GM12875 (cell line): ENCODE results near the gene SP3.

Source experiments
- H3K4me3 ChIP-seq: one replicate; pipeline ENCODE4 v1.5.1; 2011; ENCODE audit warnings: low read depth, low read length, control low read depth
- CTCF ChIP-seq: IDR thresholded peaks from 2 replicates; pipeline ENCODE4 v1.5.1; 2011; ENCODE audit warnings: low read depth, mild to moderate bottlenecking, control low read depth, inconsistent platforms, low read length, moderate library complexity, borderline replicate concordance; ENCODE audit not compliant: insufficient read depth

SP3 gene

DNA sequence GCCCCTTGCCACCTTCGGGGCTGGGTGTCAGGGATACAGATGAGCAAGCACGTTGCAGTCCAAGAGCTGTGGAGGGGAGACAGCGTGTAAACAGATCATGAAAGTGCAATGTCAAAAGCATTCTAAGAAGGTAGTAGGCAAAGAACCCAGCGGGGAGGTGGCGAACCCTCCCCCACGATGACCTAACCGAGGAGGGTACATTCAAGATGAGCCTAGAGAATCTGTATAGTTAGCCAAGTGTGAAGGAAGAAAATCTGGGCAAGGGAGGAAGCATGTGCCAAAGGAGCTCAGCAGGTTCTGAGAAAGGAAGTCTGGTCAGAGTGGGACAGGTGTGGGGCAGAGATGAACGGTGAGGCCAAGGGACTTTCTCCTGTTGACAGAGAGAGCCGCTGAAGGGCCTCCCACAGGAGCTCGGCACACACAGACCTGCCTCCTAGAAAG is 106.9 kb downstream of the SP3 start:
- no peak for TF ChIP-seq CTCF
- H3K4me3 ChIP-seq, result no peak overlapping the region
